ENCODE measurements around the gene PATJ. TPM values are rescaled to one million over a fixed set of nuclear protein-coding genes. Genes with fewer than 3 reads are reported as not detected.

PATJ gene
- polyA plus RNA-seq, 1 of the 3 experiments (the other 2 are of a cell fraction): 3.0 TPM

DNA sequence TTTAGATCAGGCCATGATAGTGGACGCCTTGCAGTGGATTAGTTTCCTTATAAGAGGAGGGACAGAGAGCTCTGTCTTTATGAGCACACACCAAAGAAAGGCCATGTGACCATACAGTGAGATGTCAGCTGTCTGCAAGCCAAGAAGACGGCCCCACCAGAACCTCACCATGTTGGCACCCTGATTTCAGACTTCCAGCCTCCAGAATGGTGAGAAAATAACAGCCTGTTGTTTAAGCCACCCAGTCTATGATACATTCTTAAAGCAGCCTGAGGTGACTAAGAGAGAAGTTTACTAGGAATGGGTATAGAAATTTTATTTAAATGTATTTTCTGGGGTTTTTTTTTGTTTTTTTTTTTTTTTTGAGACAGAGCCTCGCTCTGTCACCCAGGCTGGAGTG is 481.9 kb downstream of the PATJ start:
- no peak for DNase-seq
- H3K4me1 ChIP-seq (ENCODE audit: control insufficient read depth in 1 of 2, insufficient read depth in 2 of 2, low read depth in 1 of 2, low read length in 1 of 2): peaks cover 0 to 4% of the 10 kb centered on the region in 2 experiments; a peak in 1 of 4 replicates
- POLR2A ChIA-PET: no interaction called here
- no peak overlapping the region for H3K27ac ChIP-seq (ENCODE audit: low read depth in 2 of 2, low read length in 1 of 2)
- H2AFZ ChIP-seq (ENCODE audit: low read depth): no peak overlapping the region
- no peaks in the 10 kb centered on the region for H3K79me2 ChIP-seq (ENCODE audit: insufficient read depth)
- no peaks in the 10 kb centered on the region for H4K20me1 ChIP-seq (ENCODE audit: insufficient read depth)
- WGBS (ENCODE audit: low lambda C conversion rate): 47% methylated on average over 2 of the region's 3 CpGs
- no peaks in the 10 kb centered on the region for H3K9me3 ChIP-seq
- CTCF ChIA-PET: no interaction called here
- no peaks in the 10 kb centered on the region for H3F3A ChIP-seq (replicated peaks; ENCODE audit: insufficient read depth)
- TF ChIP-seq, protein P1, sequence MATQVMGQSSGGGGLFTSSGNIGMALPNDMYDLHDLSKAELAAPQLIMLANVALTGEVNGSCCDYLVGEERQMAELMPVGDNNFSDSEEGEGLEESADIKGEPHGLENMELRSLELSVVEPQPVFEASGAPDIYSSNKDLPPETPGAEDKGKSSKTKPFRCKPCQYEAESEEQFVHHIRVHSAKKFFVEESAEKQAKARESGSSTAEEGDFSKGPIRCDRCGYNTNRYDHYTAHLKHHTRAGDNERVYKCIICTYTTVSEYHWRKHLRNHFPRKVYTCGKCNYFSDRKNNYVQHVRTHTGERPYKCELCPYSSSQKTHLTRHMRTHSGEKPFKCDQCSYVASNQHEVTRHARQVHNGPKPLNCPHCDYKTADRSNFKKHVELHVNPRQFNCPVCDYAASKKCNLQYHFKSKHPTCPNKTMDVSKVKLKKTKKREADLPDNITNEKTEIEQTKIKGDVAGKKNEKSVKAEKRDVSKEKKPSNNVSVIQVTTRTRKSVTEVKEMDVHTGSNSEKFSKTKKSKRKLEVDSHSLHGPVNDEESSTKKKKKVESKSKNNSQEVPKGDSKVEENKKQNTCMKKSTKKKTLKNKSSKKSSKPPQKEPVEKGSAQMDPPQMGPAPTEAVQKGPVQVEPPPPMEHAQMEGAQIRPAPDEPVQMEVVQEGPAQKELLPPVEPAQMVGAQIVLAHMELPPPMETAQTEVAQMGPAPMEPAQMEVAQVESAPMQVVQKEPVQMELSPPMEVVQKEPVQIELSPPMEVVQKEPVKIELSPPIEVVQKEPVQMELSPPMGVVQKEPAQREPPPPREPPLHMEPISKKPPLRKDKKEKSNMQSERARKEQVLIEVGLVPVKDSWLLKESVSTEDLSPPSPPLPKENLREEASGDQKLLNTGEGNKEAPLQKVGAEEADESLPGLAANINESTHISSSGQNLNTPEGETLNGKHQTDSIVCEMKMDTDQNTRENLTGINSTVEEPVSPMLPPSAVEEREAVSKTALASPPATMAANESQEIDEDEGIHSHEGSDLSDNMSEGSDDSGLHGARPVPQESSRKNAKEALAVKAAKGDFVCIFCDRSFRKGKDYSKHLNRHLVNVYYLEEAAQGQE (IDR thresholded peaks at IDR 0.05; ENCODE audit: low read depth, low read length): no peak
- TF ChIP-seq EZH2phosphoT487 (IDR thresholded peaks at IDR 0.05; ENCODE audit: borderline replicate concordance, low read depth) (no peak), GABPA (IDR thresholded peaks at IDR 0.05; ENCODE audit: low read depth) (no peak), SMC3 (IDR thresholded peaks at IDR 0.05; ENCODE audit: low read depth, low read length) (no peak), SIN3A (IDR thresholded peaks at IDR 0.05; ENCODE audit: borderline replicate concordance, low read depth, low read length) (no peak), FOXJ3 (CRISPR knock-in tag; IDR thresholded peaks at IDR 0.05) (no peak), RFX5 (IDR thresholded peaks at IDR 0.05; ENCODE audit: low read length) (no peak), TAF1 (IDR thresholded peaks at IDR 0.05; ENCODE audit: borderline replicate concordance, low read depth, low read length) (no peak), TEAD4 (IDR thresholded peaks at IDR 0.05; ENCODE audit: borderline replicate concordance, insufficient read depth) (no peak), RXRA (IDR thresholded peaks at IDR 0.05; ENCODE audit: borderline replicate concordance, low read depth) (no peak)
- H3K4me3 ChIP-seq (ENCODE audit: low read depth in 2 of 2, low read length in 1 of 2): no peak overlapping the region
- H3K9ac ChIP-seq: no peak overlapping the region
- no peaks in the 10 kb centered on the region for H3K9me2 ChIP-seq
- no peak overlapping the region for H3K4me2 ChIP-seq
- no peaks in the 10 kb centered on the region for H3K36me3 ChIP-seq (replicated peaks in 1 of 2; ENCODE audit: control insufficient read depth in 1 of 2, insufficient read depth in 2 of 2, low read length in 1 of 2)
- H3K27me3 ChIP-seq (ENCODE audit: insufficient read depth): no peaks in the 10 kb centered on the region

DNA sequence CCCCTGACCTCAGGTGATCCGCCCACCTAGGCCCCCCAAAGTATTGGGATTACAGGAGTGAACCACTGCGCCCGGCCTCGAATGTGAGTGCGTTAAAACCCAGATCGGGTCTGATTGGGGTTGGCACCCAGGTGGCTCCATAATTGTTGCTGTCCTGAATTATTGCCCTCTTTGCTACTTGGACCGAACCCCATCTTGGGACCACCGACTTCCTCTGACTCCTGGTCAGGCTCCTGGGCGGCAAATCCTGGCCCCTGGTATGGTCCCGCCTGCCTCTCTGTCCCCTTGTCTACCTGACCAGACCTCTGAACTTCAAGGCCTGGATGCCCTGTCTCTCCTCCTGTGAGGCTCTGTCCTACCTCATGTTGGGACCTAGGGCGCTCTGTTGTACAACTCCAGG is 485.2 kb downstream of the PATJ start:
- no peaks in the 10 kb centered on the region for H3K36me3 ChIP-seq (replicated peaks in 1 of 2; ENCODE audit: control insufficient read depth in 1 of 2, insufficient read depth in 2 of 2, low read length in 1 of 2)
- ChIA-PET POLR2A (interaction anchor here (1.0 kb wide), 1 partner anchor 209 kb away, joined by 3 read pairs; no protein-coding TSS in a partner anchor), CTCF (interaction anchor here (0.7 to 1.6 kb wide), 3 partner anchors 15 to 45 kb away, joined by 3 to 4 read pairs (median 3); no protein-coding TSS in a partner anchor)
- H3K79me2 ChIP-seq (ENCODE audit: insufficient read depth): no peaks in the 10 kb centered on the region
- H3F3A ChIP-seq (replicated peaks; ENCODE audit: insufficient read depth): no peaks in the 10 kb centered on the region
- H4K20me1 ChIP-seq (ENCODE audit: insufficient read depth): no peaks in the 10 kb centered on the region
- WGBS (ENCODE audit: low lambda C conversion rate): 72% methylated on average over 11 of the region's 11 CpGs
- H2AFZ ChIP-seq (ENCODE audit: low read depth): no peak overlapping the region
- DNase-seq: no peak
- H3K27ac ChIP-seq (ENCODE audit: low read depth in 2 of 2, low read length in 1 of 2): no peak overlapping the region
- no peak overlapping the region for H3K9ac ChIP-seq
- TF ChIP-seq, protein P2, sequence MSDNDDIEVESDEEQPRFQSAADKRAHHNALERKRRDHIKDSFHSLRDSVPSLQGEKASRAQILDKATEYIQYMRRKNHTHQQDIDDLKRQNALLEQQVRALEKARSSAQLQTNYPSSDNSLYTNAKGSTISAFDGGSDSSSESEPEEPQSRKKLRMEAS (IDR thresholded peaks at IDR 0.05; ENCODE audit: low read depth): no peak
- no peak for TF ChIP-seq TAF1 (IDR thresholded peaks at IDR 0.05; ENCODE audit: borderline replicate concordance, low read depth, low read length)
- TF ChIP-seq, protein P3, sequence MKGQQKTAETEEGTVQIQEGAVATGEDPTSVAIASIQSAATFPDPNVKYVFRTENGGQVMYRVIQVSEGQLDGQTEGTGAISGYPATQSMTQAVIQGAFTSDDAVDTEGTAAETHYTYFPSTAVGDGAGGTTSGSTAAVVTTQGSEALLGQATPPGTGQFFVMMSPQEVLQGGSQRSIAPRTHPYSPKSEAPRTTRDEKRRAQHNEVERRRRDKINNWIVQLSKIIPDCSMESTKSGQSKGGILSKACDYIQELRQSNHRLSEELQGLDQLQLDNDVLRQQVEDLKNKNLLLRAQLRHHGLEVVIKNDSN (IDR thresholded peaks at IDR 0.05; ENCODE audit: borderline replicate concordance, low read depth): no peak
- TF ChIP-seq, protein P4, sequence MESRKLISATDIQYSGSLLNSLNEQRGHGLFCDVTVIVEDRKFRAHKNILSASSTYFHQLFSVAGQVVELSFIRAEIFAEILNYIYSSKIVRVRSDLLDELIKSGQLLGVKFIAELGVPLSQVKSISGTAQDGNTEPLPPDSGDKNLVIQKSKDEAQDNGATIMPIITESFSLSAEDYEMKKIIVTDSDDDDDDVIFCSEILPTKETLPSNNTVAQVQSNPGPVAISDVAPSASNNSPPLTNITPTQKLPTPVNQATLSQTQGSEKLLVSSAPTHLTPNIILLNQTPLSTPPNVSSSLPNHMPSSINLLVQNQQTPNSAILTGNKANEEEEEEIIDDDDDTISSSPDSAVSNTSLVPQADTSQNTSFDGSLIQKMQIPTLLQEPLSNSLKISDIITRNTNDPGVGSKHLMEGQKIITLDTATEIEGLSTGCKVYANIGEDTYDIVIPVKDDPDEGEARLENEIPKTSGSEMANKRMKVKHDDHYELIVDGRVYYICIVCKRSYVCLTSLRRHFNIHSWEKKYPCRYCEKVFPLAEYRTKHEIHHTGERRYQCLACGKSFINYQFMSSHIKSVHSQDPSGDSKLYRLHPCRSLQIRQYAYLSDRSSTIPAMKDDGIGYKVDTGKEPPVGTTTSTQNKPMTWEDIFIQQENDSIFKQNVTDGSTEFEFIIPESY (IDR thresholded peaks at IDR 0.05; ENCODE audit: borderline replicate concordance, low read depth): no peak
- TF ChIP-seq SMC3 (IDR thresholded peaks at IDR 0.05; ENCODE audit: low read depth, low read length): no peak
- TF ChIP-seq RCOR1 (IDR thresholded peaks at IDR 0.05; ENCODE audit: low read length): no peak
- no peak for TF ChIP-seq POLR2AphosphoS5 (IDR thresholded peaks at IDR 0.05; ENCODE audit: low read depth, low read length)
- TF ChIP-seq FOXM1 (IDR thresholded peaks at IDR 0.05; ENCODE audit: low read depth): no peak
- H3K27me3 ChIP-seq (ENCODE audit: insufficient read depth): no peaks in the 10 kb centered on the region
- no peak overlapping the region for H3K4me2 ChIP-seq
- peaks cover 0 to 16% of the 10 kb centered on the region in 2 experiments; a peak in 1 of 4 replicates for H3K4me1 ChIP-seq (ENCODE audit: control insufficient read depth in 1 of 2, insufficient read depth in 2 of 2, low read depth in 1 of 2, low read length in 1 of 2)
- no peaks in the 10 kb centered on the region for H3K9me3 ChIP-seq
- no peaks in the 10 kb centered on the region for H3K9me2 ChIP-seq
- no peak overlapping the region for H3K4me3 ChIP-seq (ENCODE audit: low read depth in 2 of 2, low read length in 1 of 2)

Data from SK-N-SH (cell line).